Muscle of leg (tissue), 11 donors: Measurements from ENCODE around the gene TOMM34. TPM values are rescaled to one million over a fixed set of nuclear protein-coding genes. Genes with fewer than 3 reads are reported as not detected.

Experiments used
- DNase-seq: peaks from one replicate; pipeline ENCODE4 v3.0.0; 2013
- H3K27ac ChIP-seq: one replicate; pipeline ENCODE4 v1.5.1; 2013; ENCODE audit warnings: mild to moderate bottlenecking, low read length, control low read depth
- H3K27me3 ChIP-seq: one replicate; pipeline ENCODE4 v1.6.1; 2013; ENCODE audit warnings: low read length; ENCODE audit not compliant: control insufficient read depth, insufficient read depth
- H3K36me3 ChIP-seq: one replicate; pipeline ENCODE4 v1.6.1; 2013; ENCODE audit warnings: low read length; ENCODE audit not compliant: control insufficient read depth, insufficient read depth
- H3K4me1 ChIP-seq: one replicate; pipeline ENCODE4 v1.6.1; 2013; ENCODE audit warnings: low read length; ENCODE audit not compliant: control insufficient read depth, insufficient read depth
- H3K4me3 ChIP-seq: one replicate; pipeline ENCODE4 v1.5.1; 2013; ENCODE audit warnings: low read length, control low read depth
- H3K9me3 ChIP-seq: replicated peaks from 2 replicates; pipeline ENCODE4 v1.6.1; 2013; ENCODE audit warnings: low read depth, low read length; ENCODE audit not compliant: control insufficient read depth
- WGBS: methylation state at CpG from one replicate; pipeline ENCODE4 v1.1.5; 2013; ENCODE audit warnings: missing lambda C conversion rate; ENCODE audit not compliant: insufficient coverage; 5-methylcytosine and 5-hydroxymethylcytosine counted together
- polyA plus RNA-seq, 8 donors: library from polyadenylated mRNA; unstranded; fragments of 120-200 nt; gene quantifications; one replicate each; pipeline versions ENCODE4 v1.2.1 to v1.2.3, GENCODE V29; 2013; ENCODE audit warnings: inconsistent platforms in 1 of 8, low replicate concordance in 1 of 8; ENCODE audit not compliant: insufficient read length in 8 of 8, insufficient read depth in 1 of 8
- total RNA-seq: library from RNA; stranded (reverse); fragments of 120-200 nt; gene quantifications from one replicate; pipeline ENCODE4 v1.2.4, GENCODE V29; 2013

The TOMM34 gene
- total and polyA plus RNA-seq, 9 donors = 9.7 to 17.9 (median 14.5) TPM

GRCh38 chr20:44954211-44954610, 6.0 kb downstream of the TOMM34 start:
- DNase-seq = no peak
- no peaks in the 10 kb centered on the region for H3K9me3 ChIP-seq
- no peaks in the 10 kb centered on the region for H3K27me3 ChIP-seq
- H3K36me3 ChIP-seq = peaks cover 63% of the 10 kb centered on the region
- no peak overlapping the region for H3K4me3 ChIP-seq
- H3K27ac ChIP-seq = no peak overlapping the region
- WGBS = 97% methylated on average over 3 of the region's 5 CpGs
- H3K4me1 ChIP-seq = peaks cover 3% of the 10 kb centered on the region

DNA sequence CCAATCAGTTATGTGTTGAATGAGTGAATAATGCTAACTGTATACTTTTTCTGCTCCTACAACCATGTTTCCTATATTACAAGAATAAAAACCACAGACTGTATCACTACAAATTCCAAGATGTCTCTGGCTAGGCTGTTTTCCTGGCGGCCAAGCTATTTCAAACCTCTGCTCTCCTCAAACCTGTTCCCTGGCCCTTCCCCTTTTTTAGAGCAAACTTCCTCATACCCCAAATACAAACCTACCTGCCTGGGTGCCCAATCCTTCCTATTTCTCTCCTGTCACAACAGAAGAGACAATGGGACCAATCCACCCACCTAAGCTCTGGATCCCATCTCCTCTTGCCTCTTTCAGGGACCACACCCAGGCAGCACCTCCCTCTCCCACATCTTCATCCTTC, 7.5 kb downstream of the TOMM34 start:
- Histone ChIP-seq H3K27me3 (no peaks in the 10 kb centered on the region), H3K9me3 (no peaks in the 10 kb centered on the region), H3K4me1 (no peaks in the 10 kb centered on the region), H3K36me3 (peaks cover 70% of the 10 kb centered on the region), H3K27ac (no peak overlapping the region), H3K4me3 (no peak overlapping the region)
- no peak for DNase-seq
- WGBS = 93% methylated on average over 1 of the region's 1 CpG

DNA sequence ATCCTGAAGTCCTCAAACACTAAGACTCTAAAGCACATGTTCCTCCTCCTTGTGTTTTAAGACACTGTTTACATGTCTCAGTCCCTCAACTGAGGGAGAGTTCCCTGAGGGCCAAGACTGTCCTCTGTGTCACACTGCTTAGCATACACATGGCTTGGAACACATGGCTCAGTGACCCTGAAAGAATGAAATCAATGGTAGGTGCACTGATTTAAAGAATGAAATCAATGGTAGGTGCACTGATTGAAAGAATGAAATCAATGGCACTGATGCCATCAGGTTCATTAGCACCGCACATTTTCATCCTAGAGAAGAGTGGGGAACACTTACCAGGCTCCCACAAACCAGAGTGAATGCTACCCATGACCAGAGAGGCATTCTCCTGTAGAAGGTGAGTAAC, 9.8 kb downstream of the TOMM34 start:
- WGBS = no CpG with 5 or more reads among the region's 1 CpG
- peaks cover 65% of the 10 kb centered on the region for H3K36me3 ChIP-seq
- no peaks in the 10 kb centered on the region for H3K27me3 ChIP-seq
- H3K27ac ChIP-seq = no peak overlapping the region
- no peak overlapping the region for H3K4me3 ChIP-seq
- DNase-seq = no peak
- H3K9me3 ChIP-seq = no peaks in the 10 kb centered on the region
- no peaks in the 10 kb centered on the region for H3K4me1 ChIP-seq

- H3K27me3 ChIP-seq = no peaks in the 10 kb centered on the region
- WGBS = 94% methylated on average over 2 of the region's 2 CpGs
- H3K36me3 ChIP-seq = peaks cover 52% of the 10 kb centered on the region
- H3K27ac ChIP-seq = no peak overlapping the region
- H3K4me3 ChIP-seq = no peak overlapping the region
- no peak for DNase-seq
- H3K4me1 ChIP-seq = no peaks in the 10 kb centered on the region
- H3K9me3 ChIP-seq = no peaks in the 10 kb centered on the region
Measured at GRCh38 chr20:44948513-44948912, 11.7 kb downstream of the TOMM34 start.

DNA sequence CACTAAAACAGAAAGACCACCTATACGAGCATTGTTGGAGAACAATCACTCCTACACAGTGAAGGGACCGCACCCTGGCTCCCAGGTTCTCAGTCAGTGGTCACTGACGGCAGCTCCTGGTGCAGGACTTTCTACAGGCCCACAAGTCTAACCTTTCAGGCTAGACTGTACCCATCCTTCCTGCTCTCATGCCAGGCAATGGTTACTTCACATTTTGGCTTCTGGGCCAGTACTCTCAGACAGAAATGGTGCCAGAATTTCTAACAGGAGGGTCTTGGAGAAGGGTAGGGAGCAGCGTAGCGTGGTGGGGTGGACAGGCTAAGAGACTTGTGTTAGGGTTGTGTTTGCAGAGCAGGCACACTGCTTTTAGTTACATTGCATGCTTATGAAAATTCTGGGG, 12.1 kb downstream of the TOMM34 start:
- no peaks in the 10 kb centered on the region for H3K4me1 ChIP-seq
- H3K27ac ChIP-seq = no peak overlapping the region
- no peaks in the 10 kb centered on the region for H3K27me3 ChIP-seq
- H3K9me3 ChIP-seq = no peaks in the 10 kb centered on the region
- no peak overlapping the region for H3K4me3 ChIP-seq
- H3K36me3 ChIP-seq = peaks cover 52% of the 10 kb centered on the region
- WGBS = 79% methylated on average over 3 of the region's 5 CpGs
- DNase-seq = no peak

DNA sequence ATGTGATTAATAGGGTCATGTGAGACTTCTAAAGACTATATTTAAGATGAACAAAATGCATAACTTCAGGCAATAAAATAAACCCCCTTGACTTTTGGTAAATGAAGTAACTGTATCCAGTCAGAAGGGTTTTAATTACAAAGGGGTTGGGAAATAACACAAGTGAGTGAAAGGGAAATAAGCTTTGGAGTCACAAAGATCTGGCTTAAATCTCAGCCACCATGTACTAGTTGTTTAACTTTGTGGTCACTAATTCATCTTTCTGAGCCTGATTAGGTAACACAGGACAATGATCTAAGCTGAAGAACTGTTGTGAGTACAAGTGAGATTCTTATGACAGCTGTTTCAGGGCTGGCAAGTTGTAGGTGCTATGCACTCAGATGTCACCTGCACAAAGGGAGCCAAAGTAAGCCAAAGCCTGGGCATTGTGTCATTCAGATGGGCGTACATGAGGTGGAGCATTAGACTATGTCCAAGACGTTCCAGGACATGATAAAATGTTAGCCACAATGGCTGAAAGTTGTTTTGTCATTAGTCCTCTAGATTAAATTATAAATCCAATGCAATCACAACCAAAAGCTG, 13.8 kb downstream of the TOMM34 start:
- H3K27ac ChIP-seq = no peak overlapping the region
- H3K9me3 ChIP-seq = no peaks in the 10 kb centered on the region
- peaks cover 51% of the 10 kb centered on the region for H3K36me3 ChIP-seq
- H3K27me3 ChIP-seq = no peaks in the 10 kb centered on the region
- H3K4me3 ChIP-seq = no peak overlapping the region
- H3K4me1 ChIP-seq = no peaks in the 10 kb centered on the region
- no CpG with 5 or more reads among the region's 2 CpGs for WGBS
- no peak for DNase-seq

GRCh38 chr20:44945261-44945660, 14.9 kb downstream of the TOMM34 start:
- no peak for DNase-seq
- 83% methylated on average over 5 of the region's 6 CpGs for WGBS
- Histone ChIP-seq H3K9me3 (no peaks in the 10 kb centered on the region), H3K4me1 (no peaks in the 10 kb centered on the region), H3K27me3 (no peaks in the 10 kb centered on the region), H3K27ac (no peak overlapping the region), H3K36me3 (peaks cover 42% of the 10 kb centered on the region), H3K4me3 (no peak overlapping the region)

GRCh38 chr20:44943828-44944227, 16.4 kb downstream of the TOMM34 start:
- WGBS = no CpG with 5 or more reads among the region's 4 CpGs
- H3K4me3 ChIP-seq = no peak overlapping the region
- no peak for DNase-seq

GRCh38 chr20:44942264-44942973, 17.8 kb downstream of the TOMM34 start:
- Histone ChIP-seq H3K4me1 (no peaks in the 10 kb centered on the region), H3K4me3 (no peak overlapping the region), H3K36me3 (peaks cover 51% of the 10 kb centered on the region), H3K27ac (no peak overlapping the region), H3K9me3 (no peaks in the 10 kb centered on the region), H3K27me3 (no peaks in the 10 kb centered on the region)
- DNase-seq = no peak
- 61% methylated on average over 3 of the region's 4 CpGs for WGBS

More at GRCh38 chr20:44943828-44944227, 16.4 kb downstream of the TOMM34 start:
- peaks cover 48% of the 10 kb centered on the region for H3K36me3 ChIP-seq
- no peaks in the 10 kb centered on the region for H3K9me3 ChIP-seq
- no peak overlapping the region for H3K27ac ChIP-seq
- H3K27me3 ChIP-seq = no peaks in the 10 kb centered on the region
- no peaks in the 10 kb centered on the region for H3K4me1 ChIP-seq

DNA sequence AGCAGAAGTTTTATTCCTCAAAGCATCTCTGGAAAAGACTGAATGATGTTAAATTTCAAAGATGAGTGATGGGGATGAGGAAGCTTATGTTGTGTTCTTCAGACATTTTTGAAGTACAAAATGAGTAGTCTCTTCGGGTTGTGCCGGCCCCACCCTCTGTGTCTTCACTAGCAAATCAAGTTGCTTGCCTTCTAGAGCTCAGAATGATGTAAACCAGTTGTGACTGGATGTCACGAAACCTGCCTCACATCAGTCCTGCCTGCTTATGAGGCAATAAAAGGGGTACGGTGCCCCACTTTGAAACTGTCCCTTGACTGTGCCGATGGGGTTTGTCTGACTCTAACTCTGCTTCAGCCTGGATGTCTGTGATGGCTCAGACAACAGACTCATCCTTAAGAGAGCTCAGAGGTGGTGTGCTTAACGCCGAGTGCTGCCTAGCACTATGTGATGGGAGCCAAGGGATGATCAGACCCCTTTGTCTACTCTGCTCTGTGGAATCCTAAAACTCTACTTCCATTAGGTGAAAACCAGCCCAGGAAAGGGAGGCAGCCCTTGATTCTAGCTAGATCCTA, 19.0 kb downstream of the TOMM34 start:
- Histone ChIP-seq H3K27me3 (no peaks in the 10 kb centered on the region), H3K9me3 (no peaks in the 10 kb centered on the region), H3K27ac (no peak overlapping the region), H3K36me3 (peaks cover 47% of the 10 kb centered on the region), H3K4me1 (no peaks in the 10 kb centered on the region), H3K4me3 (no peak overlapping the region)
- WGBS = 70% methylated on average over 4 of the region's 7 CpGs
- DNase-seq = no peak
